Measurements from ENCODE around the gene RPTOR.

DNA sequence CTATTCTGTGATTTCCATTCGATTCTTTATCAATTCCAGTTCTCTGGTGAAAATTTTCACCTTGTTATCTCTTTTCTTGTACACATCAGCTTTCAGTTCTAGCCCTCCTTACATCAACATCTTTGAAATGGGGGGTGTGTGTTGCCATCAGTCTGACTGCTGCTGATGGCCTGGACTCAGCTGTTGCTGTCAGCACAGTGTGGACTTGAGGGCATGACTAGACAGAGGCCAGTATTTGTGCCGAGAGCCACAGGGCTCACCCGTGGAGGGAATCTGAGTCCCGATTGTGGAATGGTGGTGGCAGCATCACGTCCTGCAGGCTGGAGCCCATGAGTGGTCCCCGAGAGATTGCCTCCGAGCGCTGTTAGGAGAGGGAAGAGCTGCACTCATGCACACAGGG lies 114.2 kb downstream of the RPTOR start:
- TF ChIP-seq EZH2 (IDR thresholded peaks at IDR 0.05; ENCODE audit: low read length) (no peak), CTCF (optimal IDR thresholded peaks at IDR 0.05 in 1 of 3, IDR thresholded peaks at IDR 0.05 in 1 of 3, conservative IDR thresholded peaks at IDR 0.05 in 1 of 3; ENCODE audit: extremely low read depth in 1 of 3, insufficient read depth in 2 of 3, low read length in 3 of 3) (no peak)

Measured in keratinocyte (primary cell).